Right lung (tissue), 10 donors: ENCODE results near the gene OSTF1. TPM values are rescaled to one million over a fixed set of nuclear protein-coding genes. Genes with fewer than 3 reads are reported as not detected.

Source experiments
- DNase-seq, 2 donors: peaks; one replicate each; pipeline ENCODE4 v3.0.0-alpha.2; 2013
- long read RNA-seq, 8 donors: transcript quantifications; one replicate each; lab custom pipeline, GENCODE V29; 2026
- polyA plus RNA-seq, 5 donors: library from polyadenylated mRNA; unstranded; fragments of 120-200 nt; gene quantifications; one replicate each; pipeline versions ENCODE4 v1.2.1 to v1.2.3, GENCODE V29; 2013; ENCODE audit warnings: inconsistent platforms in 1 of 5, low replicate concordance in 1 of 5; ENCODE audit not compliant: insufficient read length in 5 of 5, insufficient read depth in 1 of 5

Gene OSTF1, protein sequence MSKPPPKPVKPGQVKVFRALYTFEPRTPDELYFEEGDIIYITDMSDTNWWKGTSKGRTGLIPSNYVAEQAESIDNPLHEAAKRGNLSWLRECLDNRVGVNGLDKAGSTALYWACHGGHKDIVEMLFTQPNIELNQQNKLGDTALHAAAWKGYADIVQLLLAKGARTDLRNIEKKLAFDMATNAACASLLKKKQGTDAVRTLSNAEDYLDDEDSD
- polyA plus RNA-seq = 10 to 100 TPM; 56.9 to 71.9 (median 63.5) TPM
- long read RNA-seq, donor 1, transcript OSTF1-201 (10 exons, 1,319 nt) = major isoform, 34 of 40 reads
- long read RNA-seq, donor 1, partial matches to known transcripts = 6 of 40 reads
- long read RNA-seq, donor 1, other reads (novel, unspliced or antisense) = 0 of 40 reads
- long read RNA-seq, donor 2, transcript OSTF1-201 (10 exons, 1,319 nt) = major isoform, 14 of 14 reads
- long read RNA-seq, donor 2, partial matches to known transcripts = 0 of 14 reads
- long read RNA-seq, donor 2, other reads (novel, unspliced or antisense) = 0 of 14 reads
- long read RNA-seq, donor 3, transcript OSTF1-201 (10 exons, 1,319 nt) = major isoform, 26 of 26 reads
- long read RNA-seq, donor 3, partial matches to known transcripts = 0 of 26 reads
- long read RNA-seq, donor 3, other reads (novel, unspliced or antisense) = 0 of 26 reads
- long read RNA-seq, donor 4, transcript OSTF1-201 (10 exons, 1,319 nt) = major isoform, 13 of 13 reads
- long read RNA-seq, donor 4, partial matches to known transcripts = 0 of 13 reads
- long read RNA-seq, donor 4, other reads (novel, unspliced or antisense) = 0 of 13 reads
- long read RNA-seq, donor 5, transcript OSTF1-201 (10 exons, 1,319 nt) = major isoform, 34 of 34 reads
- long read RNA-seq, donor 5, partial matches to known transcripts = 0 of 34 reads
- long read RNA-seq, donor 5, other reads (novel, unspliced or antisense) = 0 of 34 reads
- long read RNA-seq, donor 6, transcript OSTF1-201 (10 exons, 1,319 nt) = major isoform, 34 of 34 reads
- long read RNA-seq, donor 6, partial matches to known transcripts = 0 of 34 reads
- long read RNA-seq, donor 6, other reads (novel, unspliced or antisense) = 0 of 34 reads
- long read RNA-seq, donor 7, transcript OSTF1-201 (10 exons, 1,319 nt) = major isoform, 15 of 15 reads
- long read RNA-seq, donor 7, partial matches to known transcripts = 0 of 15 reads
- long read RNA-seq, donor 7, other reads (novel, unspliced or antisense) = 0 of 15 reads
- long read RNA-seq, donor 8, transcript OSTF1-201 (10 exons, 1,319 nt) = major isoform, 10 of 10 reads
- long read RNA-seq, donor 8, partial matches to known transcripts = 0 of 10 reads
- long read RNA-seq, donor 8, other reads (novel, unspliced or antisense) = 0 of 10 reads

DNA sequence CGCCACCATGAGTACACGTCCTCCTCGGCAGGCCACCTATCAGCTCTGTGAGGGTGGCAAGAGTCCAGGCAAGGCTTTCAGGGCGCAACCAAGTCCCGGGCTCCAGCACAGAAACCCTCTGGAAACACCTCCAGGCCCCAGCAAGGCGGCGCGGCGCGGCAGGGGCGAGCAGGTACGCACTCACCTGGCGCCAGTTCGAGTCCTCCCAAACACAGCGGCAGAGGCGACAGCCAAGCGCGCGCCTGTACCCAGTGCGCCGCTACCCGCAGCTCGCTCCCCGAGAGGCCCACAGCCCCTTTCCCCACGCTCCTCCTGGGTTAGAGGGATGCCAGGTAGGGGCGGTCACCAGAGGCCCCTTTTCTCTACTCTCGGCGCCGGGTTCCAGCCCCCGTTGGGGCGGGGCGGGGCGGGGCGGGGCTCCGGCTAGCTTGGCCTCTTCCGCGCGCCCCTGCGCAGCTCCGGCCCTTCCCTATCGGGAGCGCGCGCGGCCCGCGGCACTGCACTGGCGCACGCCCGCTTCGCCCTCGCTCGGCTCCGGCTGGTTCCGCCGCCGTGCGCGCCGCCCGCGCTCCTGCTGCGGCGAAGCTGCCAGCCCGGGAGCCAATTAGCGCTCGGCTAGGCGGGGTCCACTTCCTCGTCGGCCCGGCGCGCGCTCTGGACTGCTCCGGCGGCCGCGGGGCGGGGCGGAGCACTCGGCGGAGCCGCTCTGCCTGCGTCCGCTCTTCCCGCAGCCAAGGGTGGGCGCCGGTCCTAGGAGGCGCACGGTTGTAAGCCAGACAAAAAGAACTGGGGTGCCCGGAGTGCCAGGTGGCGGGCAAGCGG is at the start of gene OSTF1, which contains the start of gene NMRK1:
TSS of gene OSTF1 (plus strand) at position 691 of the 822 bp plus-strand sequence. CDS start 179 bp downstream, outside the sequence.
TSS of gene NMRK1 (minus strand) at position 332 of the 822 bp plus-strand sequence. CDS start 5,040 bp downstream, outside the sequence.
- DNase-seq = peak; percentile 97 to 98

DNA sequence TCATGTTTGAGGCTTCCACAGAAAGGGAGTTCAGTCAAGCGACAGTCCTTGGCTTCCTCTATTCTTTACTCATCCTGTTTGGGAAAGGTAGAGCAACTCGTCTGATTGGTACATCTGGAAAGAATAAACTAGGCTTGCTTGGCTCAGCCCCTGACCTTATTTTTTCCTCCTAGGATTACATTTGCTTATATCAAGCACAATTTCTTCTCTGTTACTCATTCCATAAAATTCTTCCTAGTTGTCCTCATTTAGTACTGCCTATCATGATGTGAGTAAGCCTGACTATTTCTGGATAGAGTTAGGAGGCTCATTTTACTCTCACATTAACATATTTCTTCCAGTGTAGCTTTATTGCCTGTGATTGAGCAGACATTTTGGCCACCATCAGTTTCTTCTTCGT is 49.3 kb upstream of the OSTF1 start:
- no peak for DNase-seq

GRCh38 chr9:75039801-75040200 is 48.5 kb upstream of the OSTF1 start:
- no peak for DNase-seq

GRCh38 chr9:75041041-75041440 is 47.3 kb upstream of the OSTF1 start:
- DNase-seq = no peak

DNA sequence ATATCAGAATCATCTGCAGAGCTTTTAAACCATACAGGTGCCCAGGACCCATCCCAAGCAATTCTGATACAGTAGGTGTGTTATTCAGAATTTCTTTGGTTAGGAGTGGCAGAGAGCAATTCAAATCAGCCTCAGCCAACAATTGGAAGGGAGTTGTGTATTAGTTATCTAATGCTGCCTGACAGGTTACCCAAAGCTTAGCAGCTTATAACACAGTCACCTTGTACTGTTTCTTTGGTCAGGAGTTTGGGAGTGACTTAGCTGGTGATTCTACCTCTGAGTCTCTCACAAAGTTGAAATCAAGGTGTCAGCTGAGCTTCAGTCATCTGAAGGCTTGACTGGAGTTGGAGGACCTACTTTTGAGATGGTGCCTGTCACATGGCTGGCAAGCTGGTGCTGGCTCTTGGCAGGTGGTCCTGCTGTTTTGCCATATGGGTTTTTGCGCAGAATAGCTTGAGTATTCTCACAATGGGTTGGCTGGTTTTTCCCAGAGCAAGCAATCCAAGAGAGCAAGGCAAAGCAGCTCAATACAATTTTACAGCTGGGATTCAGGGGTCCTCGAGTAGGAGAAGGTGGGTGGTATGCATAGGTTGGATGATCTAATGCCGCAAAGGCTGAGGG is 41.5 kb upstream of the OSTF1 start:
- no peak for DNase-seq

DNA sequence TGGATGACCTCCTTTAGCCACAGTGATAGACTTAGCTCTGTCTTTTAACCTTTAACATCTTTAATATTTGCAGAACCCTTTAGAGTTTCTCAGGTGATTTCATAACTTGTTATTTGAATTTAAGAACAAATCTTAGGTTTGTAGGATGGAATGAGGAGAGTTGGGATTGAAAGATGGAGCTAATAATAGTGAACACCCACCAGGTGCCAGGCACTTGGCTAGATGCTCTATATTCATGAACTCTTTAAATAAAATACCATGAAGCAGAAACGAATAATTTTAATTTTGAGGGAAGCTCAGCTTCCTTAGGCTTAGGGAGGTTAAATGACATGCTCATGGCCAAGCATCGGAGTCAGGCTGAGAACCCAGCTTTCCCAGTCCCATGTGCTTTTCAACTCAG is 40.8 kb upstream of the OSTF1 start:
- DNase-seq = no peak

DNA sequence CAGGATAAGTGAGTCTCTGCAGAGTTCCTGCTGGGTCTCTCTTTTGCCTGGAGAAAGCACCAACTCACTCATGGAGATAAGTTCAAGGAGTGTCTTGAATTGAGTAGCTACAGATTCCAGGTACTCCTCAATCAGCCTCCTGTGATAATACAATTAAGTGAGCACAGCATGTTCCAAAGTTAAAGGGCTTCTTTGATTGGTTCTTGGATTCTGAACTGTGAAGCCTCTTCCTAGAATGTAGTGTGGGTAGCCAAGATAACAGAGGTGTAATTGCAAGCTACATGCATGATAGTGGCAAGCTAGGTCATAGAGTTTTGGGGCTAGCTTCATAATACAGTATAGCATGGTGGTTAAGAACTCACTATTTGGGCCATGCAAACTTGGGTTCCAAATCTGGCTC is 37.0 kb upstream of the OSTF1 start:
- no peak for DNase-seq

GRCh38 chr9:75053869-75054268 is 34.4 kb upstream of the OSTF1 start:
- DNase-seq = no peak

- no peak for DNase-seq
Measured at GRCh38 chr9:75054368-75055001, 33.8 kb upstream of the OSTF1 start.

DNA sequence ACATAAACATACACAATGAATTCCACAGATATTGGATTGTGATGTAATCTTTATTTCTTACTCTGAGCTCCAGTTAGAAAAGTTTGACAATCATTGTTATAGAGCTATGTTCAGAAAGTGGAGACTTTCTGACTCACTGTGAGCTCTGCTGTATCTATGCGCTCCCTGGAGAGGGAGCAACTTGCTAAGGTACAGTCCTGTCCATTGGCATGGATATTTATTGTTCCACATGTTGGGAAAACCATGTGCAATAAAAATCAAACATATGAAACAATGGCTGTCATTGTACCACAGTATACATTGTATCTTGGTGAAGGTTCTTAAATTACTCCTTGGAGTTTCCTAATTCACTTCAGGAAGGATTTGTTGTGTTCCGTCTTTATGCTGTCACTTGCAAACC is 27.1 kb upstream of the OSTF1 start:
- no peak for DNase-seq

- DNase-seq = no peak
Measured at GRCh38 chr9:75063556-75064305, 24.6 kb upstream of the OSTF1 start.

DNA sequence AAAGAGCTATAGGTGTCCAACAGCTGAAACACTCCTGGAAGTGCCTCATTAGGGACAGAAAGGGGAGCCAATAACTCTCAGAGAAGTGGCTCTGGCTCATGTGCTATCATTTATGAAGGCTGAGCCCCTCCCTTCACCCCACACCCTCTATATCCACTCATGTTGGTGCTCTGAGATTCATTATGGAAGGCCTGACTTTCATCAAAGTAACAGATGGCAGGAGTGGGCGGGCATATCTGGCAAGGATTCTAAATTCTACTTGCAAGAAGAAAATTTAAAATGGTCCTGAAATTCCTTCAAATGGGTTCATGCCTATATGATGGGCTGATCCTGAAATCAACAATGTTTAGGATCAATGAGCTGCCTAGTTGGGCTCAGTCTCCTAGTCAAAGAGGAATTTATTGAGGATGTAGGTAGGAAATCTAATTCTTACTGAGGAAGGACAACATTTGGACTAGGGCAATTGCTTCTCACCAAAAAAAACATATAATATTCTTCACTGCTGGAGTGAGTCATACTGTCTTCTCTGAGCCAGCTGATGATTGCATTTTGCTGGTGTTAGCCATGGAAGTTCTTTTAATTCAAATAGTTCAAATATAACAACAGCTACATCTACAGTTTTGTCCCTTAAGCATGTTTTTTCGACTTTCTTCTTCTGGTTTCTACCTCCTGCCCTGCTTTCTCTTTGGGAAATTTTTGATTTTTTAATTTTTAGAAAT is 23.8 kb upstream of the OSTF1 start:
- no peak for DNase-seq

DNA sequence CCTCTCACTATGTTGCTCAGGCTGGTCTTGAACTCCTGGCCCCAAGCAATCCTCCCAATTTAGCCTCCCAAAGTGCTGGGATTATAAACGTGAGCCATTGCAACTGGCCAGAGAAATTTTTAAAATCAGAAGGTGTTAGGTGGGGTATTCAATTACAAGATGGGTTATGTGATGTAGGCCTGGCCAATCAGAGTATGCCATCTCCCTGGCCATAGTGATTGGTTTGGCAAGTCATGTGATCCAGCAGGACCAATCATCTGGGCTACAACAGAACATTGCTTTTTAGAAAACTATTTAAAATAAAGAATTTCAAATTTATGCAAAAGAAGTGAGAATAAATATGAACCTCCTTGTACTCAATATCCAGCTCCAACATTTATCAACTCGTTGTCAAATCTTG is 22.8 kb upstream of the OSTF1 start:
- no peak for DNase-seq

GRCh38 chr9:75067894-75068293 is 20.4 kb upstream of the OSTF1 start:
- DNase-seq = no peak

DNA sequence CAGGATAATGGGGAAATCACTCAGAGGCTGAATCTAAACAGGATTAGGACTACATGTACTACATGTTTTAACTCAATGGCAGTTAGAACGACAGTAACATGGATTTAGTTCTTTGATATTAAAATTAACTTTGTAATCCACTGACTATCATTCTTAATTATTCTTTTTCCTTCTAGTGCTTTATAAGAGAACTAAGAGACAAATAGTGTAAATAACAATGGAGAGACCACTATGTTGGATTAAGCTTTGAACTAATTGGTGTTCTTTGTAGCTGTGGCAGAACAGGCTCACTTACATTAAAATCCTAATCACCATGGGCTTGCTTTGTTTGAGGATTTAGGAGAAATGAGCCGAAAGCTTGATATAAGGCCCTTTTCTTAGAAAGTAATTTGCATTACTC is 19.1 kb upstream of the OSTF1 start:
- DNase-seq = no peak

DNA sequence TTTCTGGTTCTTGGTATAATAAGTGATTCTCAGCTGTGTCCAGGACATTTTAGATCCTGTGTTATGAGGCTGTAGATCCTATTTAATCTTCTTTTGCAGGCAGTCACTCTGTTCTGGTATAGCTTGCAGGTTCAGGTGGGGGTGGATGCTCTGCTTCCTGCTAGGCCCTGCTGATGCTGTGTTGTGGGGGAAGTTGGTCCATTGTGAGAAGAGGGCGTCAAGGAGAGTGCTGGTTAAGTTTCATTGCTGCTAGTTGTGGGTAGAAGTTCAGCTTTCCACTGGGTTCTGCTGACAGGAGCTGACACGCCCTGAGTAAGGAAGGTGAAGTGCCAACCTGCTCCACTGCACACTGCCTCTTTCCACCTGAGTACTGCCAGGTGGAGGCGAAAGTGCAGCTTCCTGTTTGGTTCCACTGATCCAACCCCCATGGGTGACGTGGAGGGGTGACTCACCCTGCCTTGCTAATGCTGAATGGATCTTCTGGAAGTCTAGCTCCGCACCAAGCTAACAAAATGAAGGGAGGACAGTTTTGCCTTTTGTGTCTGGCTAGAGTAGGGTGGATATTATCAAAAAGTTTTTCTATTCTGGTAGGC is 16.7 kb upstream of the OSTF1 start:
- DNase-seq = no peak

- DNase-seq = no peak
Measured at GRCh38 chr9:75072895-75073294, 15.4 kb upstream of the OSTF1 start.

- no peak for DNase-seq
Measured at GRCh38 chr9:75081632-75082031, 6.7 kb upstream of the OSTF1 start.
